NCI-H1048 (cell line): ENCODE data around the gene CLEC20A.

ENCODE experiments used
- DNase-seq: peaks from one replicate; lab custom pipeline; 2025; lab: John Stamatoyannopoulos, UW

Gene CLEC20A

GRCh38 chr1:178500091-178500770, 3.5 kb upstream of the CLEC20A start:
- no peak for DNase-seq

- no peak for DNase-seq
These were observed 2.3 kb upstream of the CLEC20A start for GRCh38 chr1:178498896-178499675.

DNA sequence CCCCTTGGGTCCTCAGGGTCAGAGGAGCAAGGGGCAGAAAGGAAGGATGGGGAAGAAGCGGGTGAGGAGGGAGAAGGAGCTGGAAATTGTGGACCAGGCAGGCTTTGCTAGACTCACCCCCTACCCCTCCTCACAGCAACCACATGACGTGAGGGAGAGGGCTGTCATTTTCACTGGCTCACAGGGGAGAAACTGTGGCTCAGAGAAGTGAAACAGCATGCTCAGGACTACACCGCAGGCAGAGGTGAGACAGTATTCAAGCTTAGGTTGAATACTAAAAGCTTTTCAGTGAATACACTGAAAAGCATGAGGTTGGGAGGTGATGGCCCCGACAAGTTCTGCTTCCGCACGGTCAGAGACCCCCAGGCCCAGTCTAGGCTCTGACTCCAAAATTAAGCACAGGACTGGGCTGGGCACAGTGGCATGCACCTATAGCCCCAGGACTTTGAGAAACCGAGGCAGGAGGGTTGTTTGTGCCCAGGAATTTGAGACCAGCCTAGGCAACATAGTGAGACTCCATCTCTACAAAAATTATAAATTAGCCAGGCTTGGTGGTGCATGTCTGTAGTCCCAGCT, 1.2 kb upstream of the CLEC20A start:
- no peak for DNase-seq

GRCh38 chr1:178495741-178496409, 889 bp downstream of the CLEC20A start:
- DNase-seq, result no peak

DNA sequence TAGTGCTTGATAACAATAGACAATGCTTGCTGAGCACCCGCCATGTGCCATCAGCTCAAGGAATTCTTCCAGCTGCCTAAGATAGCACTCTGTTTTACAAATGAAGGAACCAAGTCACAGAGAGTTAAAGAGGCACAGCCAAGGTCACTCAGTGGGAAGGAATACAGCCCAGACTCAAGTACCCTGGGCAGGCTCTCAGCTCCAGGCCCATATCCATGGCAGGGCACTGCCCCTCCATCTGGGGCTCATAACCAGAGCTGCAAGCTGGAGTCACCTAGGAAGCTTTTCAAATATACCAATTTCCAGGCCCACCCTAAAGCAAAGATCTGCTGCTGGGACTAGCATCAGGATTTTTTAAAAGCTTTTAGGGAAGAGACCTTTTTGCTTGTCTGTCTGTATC, 1.6 kb downstream of the CLEC20A start:
- DNase-seq, result no peak

DNA sequence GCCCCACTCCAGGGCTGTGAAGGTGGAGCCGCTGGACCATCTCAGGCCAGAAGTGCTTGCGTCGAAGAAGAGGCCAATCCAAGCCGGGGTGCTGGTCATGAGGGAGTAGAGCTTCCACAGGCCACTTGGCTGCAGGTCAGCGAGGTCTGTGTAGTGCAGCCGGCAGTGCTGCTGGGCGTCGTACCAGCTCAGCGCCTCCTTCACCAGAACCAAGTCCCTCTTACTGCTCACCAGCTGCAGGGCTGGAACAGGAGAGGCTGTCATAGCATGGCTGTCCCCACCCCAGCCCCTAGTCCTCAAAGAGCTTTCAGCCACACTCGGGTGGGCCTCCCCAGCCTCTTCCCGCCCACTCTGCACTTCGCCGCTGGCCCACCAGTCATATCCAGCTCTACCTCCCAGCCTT, 2.2 kb downstream of the CLEC20A start:
- no peak for DNase-seq

- DNase-seq, result no peak
These were observed 3.4 kb downstream of the CLEC20A start for GRCh38 chr1:178493301-178493741.

- DNase-seq, result no peak
These were observed 4.4 kb downstream of the CLEC20A start for GRCh38 chr1:178492341-178492740.

- DNase-seq, result no peak
These were observed 5.0 kb downstream of the CLEC20A start for GRCh38 chr1:178491721-178492120.

GRCh38 chr1:178490967-178491366, 5.8 kb downstream of the CLEC20A start:
- no peak for DNase-seq

GRCh38 chr1:178490136-178490535, 6.6 kb downstream of the CLEC20A start:
- no peak for DNase-seq

GRCh38 chr1:178489399-178489798, 7.4 kb downstream of the CLEC20A start:
- DNase-seq, result no peak

DNA sequence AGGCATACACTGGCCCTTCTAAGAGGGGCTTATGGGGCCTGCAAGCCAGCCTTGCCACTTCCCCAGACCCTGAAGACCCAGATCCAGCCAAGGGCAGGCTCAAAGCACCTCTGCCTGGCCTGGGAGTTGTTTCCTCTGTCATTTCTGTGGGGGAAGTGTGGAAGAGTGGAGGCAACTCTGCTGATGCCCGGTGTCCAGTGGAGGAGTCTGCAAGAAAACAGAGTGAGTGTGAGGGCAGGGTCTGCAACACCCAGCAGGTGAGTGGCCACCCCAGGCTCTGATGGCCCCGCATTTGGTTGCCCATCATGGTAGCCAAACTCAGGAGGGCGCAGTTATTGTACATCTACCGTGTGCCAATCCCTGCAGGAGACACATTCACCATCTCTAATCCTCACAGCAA, 8.4 kb downstream of the CLEC20A start:
- DNase-seq, result no peak

- no peak for DNase-seq
These were observed 9.6 kb downstream of the CLEC20A start for GRCh38 chr1:178487070-178487615.

GRCh38 chr1:178486100-178487069, 10.4 kb downstream of the CLEC20A start:
- DNase-seq, result no peak

GRCh38 chr1:178485541-178485981, 11.2 kb downstream of the CLEC20A start:
- no peak for DNase-seq

- no peak for DNase-seq
These were observed 12.0 kb downstream of the CLEC20A start for GRCh38 chr1:178484698-178485225.

DNA sequence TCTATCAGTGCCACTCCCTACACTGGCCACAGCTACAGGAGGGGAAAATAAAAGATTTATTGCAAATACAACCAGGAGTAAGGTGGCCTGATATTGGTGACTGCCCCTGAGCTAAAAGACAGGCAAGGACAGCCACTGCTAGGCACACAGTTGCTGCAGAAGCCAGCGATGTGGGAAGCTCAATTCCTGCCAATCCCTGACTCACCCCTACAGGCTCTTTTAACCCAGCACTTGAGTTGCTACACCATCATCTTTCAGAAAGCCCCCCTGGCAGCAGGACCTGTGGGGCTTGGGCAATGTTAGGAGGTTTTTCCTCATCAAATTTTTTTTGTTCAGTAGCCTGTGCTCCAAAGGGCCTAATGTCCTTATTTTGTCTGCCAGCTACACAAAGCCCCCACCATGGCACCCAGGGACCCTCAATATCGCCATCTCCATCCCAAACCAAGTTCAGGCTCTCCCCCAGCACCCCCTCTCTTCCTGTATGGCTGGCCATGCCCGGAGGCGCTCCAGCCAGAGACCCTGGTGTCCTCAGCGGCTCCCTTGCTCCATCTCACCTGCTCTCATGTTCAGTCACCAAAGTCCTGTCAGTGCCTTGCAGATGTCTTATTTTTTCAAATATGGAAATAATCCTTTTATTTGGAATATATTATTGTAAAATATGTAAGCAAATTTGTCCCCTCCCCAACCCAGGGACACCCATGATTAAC, 13.4 kb downstream of the CLEC20A start:
- no peak for DNase-seq

GRCh38 chr1:178477841-178478240, 18.9 kb downstream of the CLEC20A start:
- no peak for DNase-seq

GRCh38 chr1:178477373-178477772, 19.4 kb downstream of the CLEC20A start:
- DNase-seq, result no peak
